NCI-H1694 treated with DMSO at 0.1 percent for 48 hours (cell line): ENCODE data around the gene RAB13.
A peak's percentile ranks its signal among the peaks of the same experiment; 100 is the strongest.
"Not testable (repeated sequence)": the region's sequence is repeated elsewhere in the genome, so short reads cannot be mapped to it uniquely, and the experiment has no call there.

Source experiments
- DNase-seq: peaks from one replicate; lab custom pipeline; 2025; lab: John Stamatoyannopoulos, UW

The RAB13 gene

DNA sequence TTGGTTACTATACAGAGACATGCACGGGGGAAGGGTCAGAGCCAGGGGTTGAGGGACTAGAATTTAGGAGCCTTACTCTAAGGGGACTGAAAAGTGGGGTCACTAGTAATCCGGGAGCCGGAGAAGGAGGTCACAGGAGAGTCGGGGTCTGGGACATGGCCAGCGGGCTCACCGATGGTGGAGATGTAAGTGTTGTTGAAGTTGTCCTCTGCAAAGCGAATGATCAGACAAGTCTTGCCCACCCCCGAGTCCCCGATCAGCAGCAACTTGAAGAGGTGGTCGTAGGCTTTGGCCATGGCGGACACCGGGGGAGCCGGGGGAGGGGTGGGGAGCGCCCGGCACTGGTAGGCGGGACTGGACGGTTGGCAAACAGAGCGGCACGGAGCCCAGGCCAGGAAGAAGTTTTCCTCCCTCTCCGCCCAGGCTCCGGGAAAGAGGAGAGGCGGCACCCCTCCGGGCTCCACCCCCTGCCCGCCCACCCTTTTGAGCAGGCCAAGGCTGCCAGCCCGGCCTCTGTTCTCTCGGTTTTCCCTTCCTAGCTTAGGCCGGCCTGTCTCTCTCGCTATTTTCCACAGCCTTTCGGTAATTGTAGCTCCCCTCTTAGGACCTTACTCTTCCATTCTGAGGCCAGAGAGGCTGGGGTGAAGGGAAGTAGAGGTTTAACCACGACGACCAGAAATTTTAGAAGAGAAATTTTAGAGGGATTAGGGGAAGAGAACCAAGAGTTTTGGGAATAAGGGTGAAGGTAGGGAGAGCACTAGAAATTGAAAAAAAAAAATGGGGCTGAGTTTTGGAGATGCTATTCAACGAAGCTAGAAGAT is at the start of gene RAB13:
Gene RAB13 (minus strand): TSS at position 399 of the 821 bp plus-strand sequence. CDS start 103 bp downstream, at position 296.
- peak; percentile 79 for DNase-seq

GRCh38 chr1:154033697-154034096 is 47.6 kb upstream of the RAB13 start:
- DNase-seq: not testable (repeated sequence)

- no peak for DNase-seq
Observed at GRCh38 chr1:154019940-154020339, 33.8 kb upstream of the RAB13 start.

GRCh38 chr1:154019269-154019668 is 33.1 kb upstream of the RAB13 start:
- no peak for DNase-seq

- no peak for DNase-seq
Observed at GRCh38 chr1:154014154-154014907, 28.2 kb upstream of the RAB13 start.

GRCh38 chr1:154012543-154012942 is 26.4 kb upstream of the RAB13 start:
- DNase-seq: not testable (repeated sequence)

DNA sequence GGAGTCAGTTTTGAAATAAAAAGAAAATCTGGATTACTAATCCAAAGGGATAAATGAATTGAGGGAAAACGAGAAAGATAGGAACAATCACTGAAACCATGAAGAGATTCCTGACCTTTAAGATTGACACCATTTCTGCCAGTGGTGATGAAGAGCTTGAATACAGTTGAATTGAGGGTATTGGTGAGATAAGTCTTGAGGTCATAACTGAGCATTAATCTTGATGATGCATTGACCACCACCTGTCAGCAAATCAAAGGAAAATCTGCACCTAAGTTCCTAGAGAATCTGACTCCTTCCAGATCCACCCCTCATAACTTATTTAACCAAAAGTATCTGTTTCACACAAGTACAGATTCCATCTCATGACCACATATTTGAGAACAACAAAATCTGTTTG is 26.0 kb upstream of the RAB13 start:
- no peak for DNase-seq

GRCh38 chr1:154006136-154006535 is 20.0 kb upstream of the RAB13 start:
- DNase-seq: no peak

- DNase-seq: no peak
Observed at GRCh38 chr1:154000420-154000819, 14.3 kb upstream of the RAB13 start.

GRCh38 chr1:153996882-153997281 is 10.7 kb upstream of the RAB13 start:
- not testable (repeated sequence) for DNase-seq

DNA sequence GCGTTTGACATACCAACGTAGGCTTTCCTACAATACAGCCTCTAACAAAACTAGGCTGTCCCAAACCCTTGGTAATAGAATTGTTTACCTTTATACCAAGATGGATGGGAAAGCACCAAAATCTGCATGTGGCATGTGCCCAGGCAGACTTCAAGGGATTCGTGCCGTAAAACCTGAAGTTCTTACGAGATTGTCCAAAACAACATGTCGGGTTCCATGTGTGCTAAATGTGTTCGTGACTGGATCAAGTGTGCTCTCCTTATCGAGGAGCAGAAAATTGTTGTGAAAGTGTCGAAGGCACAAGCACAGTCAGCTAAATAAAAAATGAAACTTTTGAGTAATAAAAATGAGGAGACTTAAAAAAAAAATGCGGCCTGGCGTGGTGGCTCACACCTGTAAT is 9.5 kb upstream of the RAB13 start:
- DNase-seq: no peak

DNA sequence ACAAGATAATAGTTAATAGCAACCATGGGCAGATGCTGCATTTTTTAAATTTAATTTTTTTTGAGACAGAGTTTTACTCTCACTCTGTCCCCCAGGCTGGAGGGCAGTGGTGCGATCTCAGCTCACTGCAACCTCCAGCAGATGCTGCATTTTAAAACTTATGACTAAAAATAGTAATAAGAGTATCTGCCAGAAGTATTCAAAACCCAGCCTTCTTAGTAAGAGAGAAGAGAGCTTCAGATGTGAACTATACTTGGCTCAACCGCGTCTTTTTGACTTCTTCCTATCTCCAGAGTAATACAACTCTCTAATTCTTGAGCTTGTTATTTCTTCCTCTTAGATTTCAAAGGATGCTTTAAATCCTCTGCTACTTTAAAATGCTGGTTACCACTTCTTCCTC is 9.1 kb upstream of the RAB13 start:
- DNase-seq: no peak

- no peak for DNase-seq
Observed at GRCh38 chr1:153991806-153992205, 5.7 kb upstream of the RAB13 start.

GRCh38 chr1:153991151-153991630 is 5.1 kb upstream of the RAB13 start:
- DNase-seq: no peak

GRCh38 chr1:153990468-153991150 is 4.5 kb upstream of the RAB13 start, which contains the start of gene RPS27:
TSS of gene RPS27 (plus strand) at chr1:153990762. CDS start at chr1:153990797, 35 bp downstream.
- DNase-seq: peak; percentile 100

DNA sequence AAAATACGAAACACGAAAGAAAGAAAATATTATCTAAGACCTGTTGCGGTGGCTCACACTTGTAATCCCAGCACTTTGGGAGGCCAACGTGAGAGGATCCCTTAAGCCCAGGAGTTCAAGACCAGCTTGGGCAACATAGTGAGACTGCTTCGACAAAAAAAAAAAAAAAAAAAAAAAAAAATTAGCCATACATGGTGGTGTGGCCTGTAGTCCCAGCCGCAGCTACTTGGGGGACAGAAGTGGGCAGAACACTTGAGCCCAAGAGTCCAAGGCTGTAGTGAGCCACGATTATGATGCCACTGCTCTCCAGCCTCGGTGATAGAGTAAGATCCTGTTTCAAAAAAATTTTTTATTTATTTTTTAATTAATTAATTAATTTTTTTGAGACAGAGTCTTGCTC is 1.5 kb upstream of the RAB13 start:
- DNase-seq: no peak

- no peak for DNase-seq
Observed at GRCh38 chr1:153985341-153985912, 712 bp downstream of the RAB13 start.

- no peak for DNase-seq
Observed at GRCh38 chr1:153984123-153984894, 1.8 kb downstream of the RAB13 start.

GRCh38 chr1:153981735-153982134 is 4.4 kb downstream of the RAB13 start:
- DNase-seq: not testable (repeated sequence)

GRCh38 chr1:153979091-153979490 is 7.0 kb downstream of the RAB13 start:
- DNase-seq: not testable (repeated sequence)

- no peak for DNase-seq
Observed at GRCh38 chr1:153978274-153978909, 7.7 kb downstream of the RAB13 start.
